Hepatic stellate cell (primary cell): ENCODE data around the gene LINC00305.

Experiments
- DNase-seq: peaks from one replicate; pipeline ENCODE4 v3.0.0; 2011; ENCODE audit warnings: low spot score

The LINC00305 gene

DNA sequence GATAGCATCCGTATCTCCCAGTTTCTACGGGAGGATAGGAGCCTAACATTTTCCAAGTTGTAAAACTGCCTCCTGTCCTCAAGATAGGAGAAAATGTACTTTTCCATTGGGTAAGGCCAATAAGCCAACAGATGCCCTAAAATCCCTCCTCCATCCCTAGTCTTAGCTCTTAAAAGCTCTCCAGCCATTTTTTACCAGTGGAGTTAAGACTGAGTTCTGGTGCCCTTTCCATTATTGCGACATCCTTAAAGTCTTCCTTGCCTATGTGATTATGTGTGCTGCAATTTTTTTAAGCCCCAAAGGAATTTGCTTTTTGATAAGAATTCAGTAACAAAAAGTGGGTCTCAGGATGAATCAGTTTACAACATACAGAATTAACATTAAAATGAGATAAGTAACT lies 33.0 kb downstream of the LINC00305 start:
- DNase-seq = no peak

- DNase-seq = no peak
These were observed 36.9 kb downstream of the LINC00305 start for GRCh38 chr18:64111950-64112349.

- DNase-seq = no peak
These were observed 38.0 kb downstream of the LINC00305 start for GRCh38 chr18:64110692-64111480.

- DNase-seq = no peak
These were observed 44.9 kb downstream of the LINC00305 start for GRCh38 chr18:64103986-64104385.

GRCh38 chr18:64100116-64100922 lies 48.6 kb downstream of the LINC00305 start:
- DNase-seq = no peak

- no peak for DNase-seq
These were observed 49.6 kb downstream of the LINC00305 start for GRCh38 chr18:64099244-64099643.

GRCh38 chr18:64097497-64097896 lies 51.4 kb downstream of the LINC00305 start:
- no peak for DNase-seq

GRCh38 chr18:64095056-64095455 lies 53.8 kb downstream of the LINC00305 start:
- no peak for DNase-seq

GRCh38 chr18:64094210-64094609 lies 54.7 kb downstream of the LINC00305 start:
- no peak for DNase-seq

- DNase-seq = no peak
These were observed 57.4 kb downstream of the LINC00305 start for GRCh38 chr18:64091526-64091925.

DNA sequence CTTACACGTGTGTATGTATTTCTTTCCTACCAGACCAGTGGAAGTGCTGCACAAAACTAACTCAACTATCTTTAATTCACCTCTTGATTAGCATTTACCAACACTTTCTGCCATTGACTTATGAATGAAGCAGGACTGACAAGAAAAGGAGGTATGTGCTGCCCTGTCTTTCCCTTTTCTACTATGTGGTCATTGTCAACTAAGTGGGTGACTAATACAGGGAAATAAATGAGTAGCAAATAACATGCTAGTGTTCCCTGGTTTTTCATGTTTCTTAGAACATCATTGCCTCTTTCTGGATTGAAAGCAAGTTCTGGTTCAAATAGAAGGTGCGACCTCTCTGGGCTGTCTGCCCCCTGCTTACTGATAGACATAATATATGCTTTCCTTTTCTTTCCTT lies 58.0 kb downstream of the LINC00305 start:
- no peak for DNase-seq

- no peak for DNase-seq
These were observed 65.0 kb downstream of the LINC00305 start for GRCh38 chr18:64083916-64084315.

- no peak for DNase-seq
These were observed 66.4 kb downstream of the LINC00305 start for GRCh38 chr18:64082513-64082912.

DNA sequence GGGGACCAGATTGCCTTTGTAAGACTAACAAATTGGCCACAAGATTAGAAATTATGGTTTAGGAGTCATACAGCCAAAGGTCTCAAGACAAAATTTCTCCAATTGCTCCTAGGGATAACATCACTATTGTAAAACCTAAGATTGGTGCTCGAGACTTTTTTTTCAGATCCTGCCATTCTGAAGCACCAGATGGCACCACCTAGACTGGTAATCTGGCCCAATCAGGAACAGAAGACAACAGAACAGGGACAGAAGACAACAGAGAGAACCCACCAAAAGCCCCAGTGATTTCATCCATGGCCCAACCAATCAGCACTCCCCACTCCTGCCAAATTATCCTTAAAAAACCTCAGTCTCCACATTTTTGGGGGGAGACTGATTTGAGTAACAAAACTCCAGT lies 66.8 kb downstream of the LINC00305 start:
- no peak for DNase-seq

GRCh38 chr18:64073971-64074370 lies 74.9 kb downstream of the LINC00305 start:
- no peak for DNase-seq

DNA sequence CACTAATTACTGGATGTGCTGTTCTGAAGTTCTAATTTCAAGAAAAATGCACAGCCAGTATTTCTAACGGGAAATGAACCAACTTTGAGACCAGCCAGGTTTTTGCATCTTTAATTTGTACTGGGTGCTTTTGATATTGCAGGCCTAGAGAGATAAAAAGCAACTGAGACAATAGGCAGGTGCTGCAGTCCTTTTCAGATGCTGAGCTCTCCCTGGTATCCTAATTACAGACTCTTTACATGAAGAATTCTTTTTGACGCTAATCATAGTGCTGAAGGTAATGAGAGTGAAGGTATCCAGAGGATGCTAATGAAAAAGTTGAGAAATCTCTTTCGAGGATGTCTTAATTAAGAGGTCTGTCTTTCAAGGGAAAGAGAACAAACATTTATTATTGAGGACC lies 93.9 kb downstream of the LINC00305 start:
- DNase-seq = no peak

DNA sequence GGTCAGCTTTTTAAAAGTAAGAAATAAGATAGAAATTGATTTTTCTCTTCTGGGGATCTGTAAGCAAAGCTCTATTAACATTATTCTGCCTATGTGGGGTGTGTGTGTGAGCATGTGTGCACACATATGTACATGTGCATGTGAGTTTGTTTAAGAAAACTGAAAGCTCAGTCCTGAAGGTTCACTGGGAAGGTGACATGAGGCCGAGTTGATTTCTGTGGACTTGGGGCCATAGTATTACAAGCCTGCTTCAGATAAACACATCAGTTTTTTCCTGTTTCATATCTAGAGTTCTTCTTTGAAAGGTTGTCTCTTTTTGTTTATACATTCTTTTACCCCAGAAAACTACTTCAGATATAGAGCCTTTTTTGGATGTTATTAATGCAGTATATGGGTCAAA lies 95.6 kb downstream of the LINC00305 start:
- no peak for DNase-seq

DNA sequence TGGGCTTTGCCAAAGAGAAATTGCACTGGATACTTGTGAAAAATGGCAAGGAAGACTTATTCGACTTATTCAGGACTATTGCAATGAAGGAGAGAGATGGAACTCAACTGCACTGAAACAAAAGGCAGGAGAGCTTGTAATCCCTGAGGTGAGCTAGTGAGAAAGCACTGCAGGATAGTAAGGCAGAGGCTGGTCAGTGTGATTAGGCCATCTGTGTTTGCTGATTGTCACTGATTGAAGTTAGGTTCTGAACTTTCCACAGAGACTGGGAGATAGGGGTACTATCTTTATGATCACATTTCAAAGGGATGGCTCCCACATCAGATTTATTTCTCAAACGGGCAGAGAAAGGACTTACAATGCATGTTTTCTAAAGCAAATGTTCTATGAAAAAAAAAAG lies 96.1 kb downstream of the LINC00305 start:
- DNase-seq = no peak

DNA sequence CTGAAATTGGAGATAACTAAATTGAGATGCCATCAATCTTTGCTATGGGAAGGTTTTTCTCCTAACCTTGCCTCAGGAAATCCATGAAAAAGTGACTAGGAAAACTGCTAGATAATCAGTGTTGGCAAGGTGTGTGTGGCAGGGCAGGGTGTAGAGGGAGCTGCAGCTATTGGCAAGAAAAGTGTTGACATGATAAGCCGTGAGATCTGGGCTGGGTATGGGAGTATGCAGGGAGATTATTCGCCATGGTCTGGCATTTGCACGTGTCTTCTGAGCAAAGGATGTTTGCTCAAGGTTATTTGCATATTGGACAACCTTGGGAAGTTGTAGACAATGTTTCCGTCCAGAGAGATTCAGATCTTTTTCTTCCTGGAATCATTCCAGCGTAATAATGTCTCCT lies 104.3 kb downstream of the LINC00305 start:
- no peak for DNase-seq

GRCh38 chr18:64042728-64043358 lies 106.0 kb downstream of the LINC00305 start:
- DNase-seq = no peak

DNA sequence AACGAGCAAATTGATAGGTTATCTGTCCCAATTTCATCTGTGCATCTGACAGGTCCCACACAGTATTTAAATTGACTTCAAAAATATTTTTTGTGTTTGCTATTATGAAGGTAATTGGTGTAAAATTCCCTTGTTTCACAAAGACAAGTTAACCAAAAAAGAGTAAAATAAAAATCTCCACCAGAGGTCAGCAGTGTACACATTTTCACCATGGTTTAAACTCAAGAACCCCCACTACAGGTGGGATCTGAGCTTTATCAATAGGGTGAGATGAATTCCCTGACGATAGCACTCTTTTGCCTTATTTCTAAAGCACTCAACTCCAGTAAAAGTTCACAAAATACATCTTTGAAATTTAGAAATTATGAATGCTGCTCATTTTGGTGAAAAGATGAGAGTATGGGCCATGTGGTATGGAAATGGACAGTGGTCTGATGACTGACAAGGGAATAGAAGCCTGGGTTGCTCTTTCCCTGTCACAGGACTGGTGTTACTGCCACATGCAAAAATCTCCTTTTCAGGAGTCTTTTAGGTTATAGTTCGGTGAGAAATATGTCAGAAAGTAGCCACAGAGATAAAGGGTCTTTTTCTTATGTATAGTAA lies 111.0 kb downstream of the LINC00305 start:
- DNase-seq = peak; percentile 17

- no peak for DNase-seq
These were observed 116.6 kb downstream of the LINC00305 start for GRCh38 chr18:64032312-64032711.

- DNase-seq = no peak
These were observed 117.5 kb downstream of the LINC00305 start for GRCh38 chr18:64031411-64031810.
